H1 (cell line): ENCODE results near the gene A2ML1.

Experiments
- CTCF ChIP-seq, 3 experiments: IDR thresholded peaks; 1 replicate in 2 of 3; 2 replicates in 1 of 3; pipeline versions ENCODE4 v1.5.1 to v1.6.1; 2011; ENCODE audit warnings: low read length in 3 of 3, mild to moderate bottlenecking in 3 of 3, inconsistent platforms in 2 of 3, low read depth in 1 of 3, moderate library complexity in 1 of 3; ENCODE audit not compliant: insufficient read depth in 1 of 3; ENCODE audit errors: control extremely low read depth in 1 of 3
- POLR2A ChIP-seq, 2 experiments: IDR thresholded peaks; 1 replicate in 1 of 2; 2 replicates in 1 of 2; pipeline ENCODE4 v1.6.1; 2011; ENCODE audit warnings: low read depth in 2 of 2, low read length in 2 of 2, mild to moderate bottlenecking in 2 of 2; ENCODE audit errors: control extremely low read depth in 1 of 2

- no peak for TF ChIP-seq CTCF (IDR thresholded peaks at IDR 0.05; ENCODE audit: control extremely low read depth in 1 of 3, insufficient read depth in 1 of 3, low read depth in 1 of 3, low read length in 3 of 3)
- no peak for TF ChIP-seq POLR2A (IDR thresholded peaks at IDR 0.05; ENCODE audit: control extremely low read depth in 1 of 2, low read depth in 2 of 2, low read length in 2 of 2)
These were observed 27.5 kb downstream of the A2ML1 start for GRCh38 chr12:8849876-8850275.
